Small intestine (tissue), 7 donors: ENCODE data around the gene SYT12. TPM values are rescaled to one million over a fixed set of nuclear protein-coding genes. Genes with fewer than 3 reads are reported as not detected.

Experiments used
- DNase-seq, 2 donors: peaks; one replicate each; pipeline versions ENCODE4 v3.0.0 to v3.0.0-alpha.2; 2013
- FAIRE-seq: peaks from 2 replicates; lab custom pipeline; 2012; peaks lifted over from hg19 to GRCh38; lab: Jason Lieb, UNC
- H3K27ac ChIP-seq, 3 donors: one replicate each; pipeline ENCODE4 v1.5.1; 2013; ENCODE audit warnings: low read length in 2 of 3, mild to moderate bottlenecking in 2 of 3, control low read depth in 1 of 3, inconsistent platforms in 1 of 3, low read depth in 1 of 3, moderate library complexity in 1 of 3
- H3K27me3 ChIP-seq, 3 donors: one replicate each; pipeline ENCODE4 v1.6.1; 2013; ENCODE audit warnings: low read length in 3 of 3, inconsistent platforms in 1 of 3; ENCODE audit not compliant: control insufficient read depth in 3 of 3, insufficient read depth in 3 of 3
- H3K36me3 ChIP-seq, 3 donors: one replicate each; pipeline ENCODE4 v1.6.1; 2013; ENCODE audit warnings: low read length in 3 of 3, inconsistent platforms in 1 of 3, low read depth in 1 of 3, mild to moderate bottlenecking in 1 of 3, moderate library complexity in 1 of 3; ENCODE audit not compliant: control insufficient read depth in 3 of 3, insufficient read depth in 2 of 3
- H3K4me1 ChIP-seq, 3 donors: one replicate each; pipeline ENCODE4 v1.6.1; 2013; ENCODE audit warnings: low read length in 2 of 3, inconsistent platforms in 1 of 3, low read depth in 1 of 3, mild to moderate bottlenecking in 1 of 3, moderate library complexity in 1 of 3; ENCODE audit not compliant: control insufficient read depth in 3 of 3, insufficient read depth in 2 of 3
- H3K4me3 ChIP-seq, 3 donors: one replicate each; pipeline ENCODE4 v1.5.1; 2013; ENCODE audit warnings: low read length in 3 of 3, control low read depth in 1 of 3, inconsistent platforms in 1 of 3, low read depth in 1 of 3, mild to moderate bottlenecking in 1 of 3, moderate library complexity in 1 of 3
- H3K9me3 ChIP-seq, 2 donors: one replicate each; pipeline ENCODE4 v1.6.1; 2013; ENCODE audit warnings: low read depth in 1 of 2, low read length in 1 of 2; ENCODE audit not compliant: control insufficient read depth in 2 of 2, insufficient read depth in 1 of 2
- WGBS, 3 donors: extraction: QIAGEN DNeasy Blood & Tissue Kit; methylation state at CpG; one replicate each; pipeline ENCODE4 v1.1.7; 2013; 5-methylcytosine and 5-hydroxymethylcytosine counted together
- polyA plus RNA-seq, 4 donors: library from polyadenylated mRNA; stranded (reverse) in 3 of 4; unstranded in 1 of 4; fragments of 200-250 nt in 3 of 4; fragments of 120-200 nt in 1 of 4; gene quantifications; one replicate each; pipeline versions ENCODE4 v1.2.1 to v1.2.3, GENCODE V29; 2013
- donor health status: healthy with polysubstance abuse.
- donor health status: control.
- donor health status: control.
- donor health status: Bipolar disorder and iron deficiency.
- donor health status: healthy.

The SYT12 gene
- polyA plus RNA-seq, 4 donors: 0.01 to 3.1 (median 0.25) TPM

DNA sequence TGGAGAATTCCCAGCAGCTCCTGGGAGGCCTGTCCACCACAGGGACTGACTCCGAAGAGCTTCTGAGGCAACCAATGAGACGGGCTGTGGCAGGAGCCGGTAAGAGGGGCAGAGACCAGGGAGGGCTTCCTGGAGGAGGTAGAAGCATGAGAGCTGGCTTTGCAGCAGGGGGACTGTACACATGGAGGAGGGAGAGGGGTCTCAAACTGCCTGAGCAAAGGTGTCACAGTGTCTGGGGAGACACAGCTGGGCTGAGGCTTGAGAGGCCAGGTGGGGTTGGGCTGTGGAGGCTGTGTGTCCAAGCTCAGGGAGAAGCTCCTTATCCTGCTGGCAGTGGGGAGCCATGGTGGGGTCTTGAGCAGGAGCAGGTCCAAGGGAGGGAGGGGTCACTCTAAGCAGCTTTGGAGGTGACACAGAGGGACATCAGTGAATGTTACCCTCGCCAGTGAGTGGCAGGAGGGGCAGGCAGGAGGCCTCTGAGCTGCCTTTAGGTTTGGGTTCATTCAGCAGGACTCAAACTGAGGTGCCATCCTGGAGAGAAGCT lies 29.1 kb downstream of the SYT12 start:
- 82 to 94% (median 92%) methylated on average over 4 of the region's 4 CpGs for WGBS, 3 donors
- no peak for FAIRE-seq
- Histone ChIP-seq H3K27ac (no peak overlapping the region), H3K27me3 (no peaks in the 10 kb centered on the region), H3K9me3 (no peaks in the 10 kb centered on the region), H3K4me1 (peaks cover 7 to 26% (median 8%) of the 10 kb centered on the region in 3 donors), H3K36me3 (no peaks in the 10 kb centered on the region), H3K4me3 (no peak overlapping the region)
- no peak for DNase-seq

DNA sequence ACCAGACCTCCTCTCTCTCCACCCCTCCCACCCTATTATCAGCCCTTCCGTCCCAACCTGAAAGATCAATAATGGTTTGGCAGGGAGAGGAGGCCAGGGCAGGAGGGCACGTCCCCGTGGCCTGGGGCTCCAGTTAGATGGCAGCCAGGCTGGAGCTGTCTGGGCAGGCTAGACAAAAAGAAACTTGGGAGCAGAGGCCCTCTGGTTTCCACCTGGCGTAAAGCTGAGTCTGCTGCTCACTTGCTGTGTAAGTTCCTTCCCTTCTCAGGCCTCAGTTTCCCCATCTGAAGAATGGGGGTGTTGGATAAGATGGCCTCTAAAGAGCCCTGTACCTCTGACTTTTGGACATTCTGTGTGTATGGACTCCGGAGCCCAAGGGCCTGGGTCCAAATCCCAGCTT lies 30.0 kb downstream of the SYT12 start:
- WGBS, 3 donors: 57 to 87% (median 61%) methylated on average over 5 of the region's 5 CpGs
- Histone ChIP-seq H3K27ac (no peak overlapping the region), H3K4me1 (peaks cover 7 to 33% (median 8%) of the 10 kb centered on the region in 3 donors), H3K36me3 (no peaks in the 10 kb centered on the region), H3K4me3 (no peak overlapping the region), H3K9me3 (no peaks in the 10 kb centered on the region), H3K27me3 (no peaks in the 10 kb centered on the region)
- no peak for DNase-seq
- no peak for FAIRE-seq

DNA sequence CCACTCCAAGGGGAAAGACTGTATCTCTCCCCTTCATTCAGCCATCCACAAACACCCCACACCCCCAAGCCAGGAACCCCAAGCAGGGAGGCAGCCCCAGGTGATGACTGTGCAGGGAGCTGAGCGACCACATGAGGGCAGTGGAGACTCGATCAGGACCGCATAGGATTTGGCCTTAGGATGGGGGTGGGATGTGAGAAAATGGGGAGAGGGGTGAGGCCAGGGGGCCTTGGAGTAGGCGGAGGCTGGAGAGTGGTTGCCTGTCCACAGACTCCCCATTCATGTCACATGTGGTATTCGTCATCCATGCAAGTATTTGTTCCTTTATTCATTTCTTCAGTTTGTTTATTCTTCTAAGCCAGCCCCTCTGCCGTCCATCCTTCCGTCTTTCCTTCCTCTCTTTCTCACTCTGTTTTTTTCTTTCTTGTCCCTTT lies 31.0 kb downstream of the SYT12 start:
- DNase-seq (peak; percentile 68 to 84), FAIRE-seq (no peak)
- H3K27me3 ChIP-seq: no peaks in the 10 kb centered on the region
- H3K4me3 ChIP-seq: no peak overlapping the region
- H3K27ac ChIP-seq: peak overlapping the region in 2 of 3 donors; percentile 15 to 67
- H3K36me3 ChIP-seq: peaks cover 0 to 5% (median 0%) of the 10 kb centered on the region in 3 donors
- no peaks in the 10 kb centered on the region for H3K9me3 ChIP-seq
- 15 to 21% (median 21%) methylated on average over 7 of the region's 7 CpGs for WGBS, 3 donors
- peaks cover 7 to 37% (median 8%) of the 10 kb centered on the region in 3 donors for H3K4me1 ChIP-seq

- 36 to 57% (median 49%) methylated on average over 9 of the region's 9 CpGs for WGBS, 3 donors
Measured at GRCh38 chr11:67054346-67054835, 31.5 kb downstream of the SYT12 start.

GRCh38 chr11:67054836-67055523 lies 32.0 kb downstream of the SYT12 start:
- peaks cover 7 to 37% (median 8%) of the 10 kb centered on the region in 3 donors for H3K4me1 ChIP-seq
- H3K36me3 ChIP-seq: peaks cover 0 to 12% (median 0%) of the 10 kb centered on the region in 3 donors
- 16 to 51% (median 33%) methylated on average over 10 of the region's 10 CpGs for WGBS, 3 donors
- H3K27me3 ChIP-seq: no peaks in the 10 kb centered on the region
- FAIRE-seq: no peak
- peak overlapping the region; percentile 52 to 87 (median 79) for H3K27ac ChIP-seq
- peak overlapping the region in 1 of 3 donors; percentile 1 for H3K4me3 ChIP-seq
- H3K9me3 ChIP-seq: no peaks in the 10 kb centered on the region
- peak; percentile 98 for DNase-seq

More at GRCh38 chr11:67054346-67054835, 31.5 kb downstream of the SYT12 start:
- no peaks in the 10 kb centered on the region for H3K27me3 ChIP-seq
- no peak for FAIRE-seq
- H3K27ac ChIP-seq: peak overlapping the region in 2 of 3 donors; percentile 33 to 67
- H3K36me3 ChIP-seq: peaks cover 0 to 7% (median 0%) of the 10 kb centered on the region in 3 donors
- no peaks in the 10 kb centered on the region for H3K9me3 ChIP-seq
- DNase-seq: peak in 1 of 2 donors; percentile 48
- H3K4me1 ChIP-seq: peaks cover 7 to 37% (median 8%) of the 10 kb centered on the region in 3 donors
- no peak overlapping the region for H3K4me3 ChIP-seq

DNA sequence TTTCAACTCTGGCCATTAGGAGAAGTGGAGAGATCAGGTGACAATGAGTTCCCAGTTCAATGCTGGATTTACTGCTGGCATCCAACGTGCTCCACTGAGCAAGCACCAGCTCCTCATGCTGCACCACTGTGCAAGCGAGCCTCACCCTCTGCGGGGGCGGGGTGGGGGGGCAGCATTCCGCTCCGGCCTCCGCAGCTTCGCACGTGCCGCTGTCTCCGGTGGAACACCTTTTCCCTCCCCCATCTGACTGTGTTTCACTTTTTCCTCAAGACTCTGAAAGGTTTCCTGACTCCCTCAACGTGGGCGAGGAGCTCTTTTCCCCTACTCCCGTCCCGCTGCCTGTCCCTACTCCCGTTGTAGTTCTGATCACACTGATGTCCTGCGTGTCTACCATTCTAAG lies 32.9 kb downstream of the SYT12 start:
- peaks cover 7 to 37% (median 8%) of the 10 kb centered on the region in 3 donors for H3K4me1 ChIP-seq
- H3K27ac ChIP-seq: peak overlapping the region; percentile 52 to 87 (median 79)
- WGBS, 3 donors: 5 to 22% (median 18%) methylated on average over 17 of the region's 17 CpGs
- FAIRE-seq (no peak), DNase-seq (peak; percentile 58 to 95)
- H3K4me3 ChIP-seq: peak overlapping the region in 2 of 3 donors; percentile 57 to 67
- peaks cover 0 to 19% (median 0%) of the 10 kb centered on the region in 3 donors for H3K36me3 ChIP-seq
- no peaks in the 10 kb centered on the region for H3K9me3 ChIP-seq
- no peaks in the 10 kb centered on the region for H3K27me3 ChIP-seq

DNA sequence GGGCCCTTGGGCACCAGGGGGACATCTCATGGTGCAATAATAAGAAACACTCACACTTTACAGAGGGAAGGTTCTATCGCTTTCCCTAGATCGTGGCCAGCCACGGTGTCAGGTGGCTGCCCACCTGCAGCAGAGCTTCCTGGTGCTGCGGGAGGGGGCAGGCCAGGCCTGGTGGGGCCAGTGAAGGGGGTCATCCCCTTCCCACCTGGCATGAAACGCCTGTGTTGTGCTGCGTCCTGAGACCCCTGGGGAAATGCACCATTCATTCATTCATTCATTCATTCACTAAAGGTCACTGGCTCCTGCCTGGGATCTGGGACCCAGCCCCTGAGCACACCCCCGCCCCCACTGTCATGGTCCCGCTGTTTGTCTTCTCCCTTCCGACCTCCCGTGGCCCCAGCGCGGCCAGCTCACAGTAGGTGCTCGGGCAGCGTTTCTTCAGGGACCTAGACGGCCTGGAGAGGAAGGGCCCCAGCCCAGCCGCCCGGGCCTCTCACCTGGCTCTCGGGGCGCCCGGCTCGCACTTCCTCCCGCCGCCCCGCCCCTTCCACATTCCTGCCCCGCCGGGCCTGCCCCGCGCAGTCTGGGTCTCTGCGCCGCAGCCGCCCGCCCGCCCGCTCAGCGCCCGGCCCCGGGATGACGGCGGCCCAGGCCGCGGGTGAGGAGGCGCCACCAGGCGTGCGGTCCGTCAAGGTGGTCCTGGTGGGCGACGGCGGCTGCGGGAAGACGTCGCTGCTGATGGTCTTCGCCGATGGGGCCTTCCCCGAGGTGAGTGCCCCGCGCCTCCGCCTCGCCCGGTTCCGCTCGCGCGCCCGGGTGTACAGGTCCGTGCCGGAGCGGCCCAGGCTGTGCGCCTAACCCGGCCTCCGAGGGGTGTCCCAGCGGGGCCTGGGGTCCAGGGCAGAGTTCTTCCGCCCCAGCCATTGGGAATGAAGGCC lies 33.6 kb downstream of the SYT12 start, which contains the start of gene RHOD:
Gene RHOD (plus strand): TSS at position 581 of the 938 bp plus-strand sequence. CDS start 56 bp downstream, at position 637.
- Histone ChIP-seq H3K27me3 (no peaks in the 10 kb centered on the region), H3K9me3 (no peaks in the 10 kb centered on the region), H3K4me3 (peak within 1 kb of the TSS; percentile 33 to 67 (median 57)), H3K27ac (peak within 1 kb of the TSS; percentile 21 to 87 (median 79)), H3K36me3 (peaks cover 0 to 19% (median 0%) of the 10 kb centered on the region in 3 donors), H3K4me1 (peaks cover 7 to 37% (median 8%) of the 10 kb centered on the region in 3 donors)
- peak; percentile 76 to 90 for DNase-seq
- 3 to 6% (median 5%) methylated on average over 41 to 72 of the region's 72 CpGs for WGBS, 3 donors
- no peak for FAIRE-seq
